SK-N-MC (cell line): ENCODE measurements around the gene PHF20.
"Not testable (repeated sequence)": the region's sequence is repeated elsewhere in the genome, so short reads cannot be mapped to it uniquely, and the experiment has no call there.

Experiments
- DNase-seq: peaks from one replicate; pipeline ENCODE4 v3.0.0-alpha.2; 2011; ENCODE audit warnings: low read depth, low spot score
- H3K27ac ChIP-seq: fragments of 200-600 bp; sonication (generic); 2 replicates; pipeline ENCODE4 v1.5.1; 2016; ENCODE audit warnings: mixed run types
- H3K36me3 ChIP-seq: fragments of 200-600 bp; sonication (generic); 2 replicates; pipeline ENCODE4 v1.6.1; 2017; ENCODE audit warnings: antibody characterized with exemption, low read length, mixed read lengths; ENCODE audit not compliant: insufficient read depth
- H3K4me3 ChIP-seq: fragments of 200-600 bp; sonication (generic); 2 replicates; pipeline ENCODE4 v1.5.1; 2016
- H3K9ac ChIP-seq: fragments of 200-600 bp; sonication (generic); 2 replicates; pipeline ENCODE4 v1.8.0; 2017; ENCODE audit warnings: mixed run types, mixed read lengths; ENCODE audit not compliant: insufficient read length
- H3K9me3 ChIP-seq: fragments of 200-600 bp; sonication (generic); 2 replicates; pipeline ENCODE4 v1.6.1; 2017; ENCODE audit warnings: low read depth, mild to moderate bottlenecking, antibody characterized with exemption, low read length, moderate library complexity, mixed read lengths
- EZH2 ChIP-seq: fragments of 200-600 bp; sonication (generic); IDR thresholded peaks from one replicate; pipeline ENCODE4 v1.6.1; 2017; ENCODE audit warnings: antibody characterized with exemption
- FOXP2 ChIP-seq: optimal IDR thresholded peaks from 2 replicates; pipeline ENCODE3; 2011; ENCODE audit warnings: mild to moderate bottlenecking, moderate library complexity; ENCODE audit not compliant: insufficient read depth; ENCODE audit errors: extremely low read length, control extremely low read depth
- POLR2AphosphoS5 ChIP-seq: IDR thresholded peaks from 2 replicates; pipeline ENCODE4 v1.6.1; 2012; ENCODE audit warnings: mild to moderate bottlenecking, low read depth, low read length, borderline replicate concordance

Gene PHF20

GRCh38 chr20:35771367-35771688, 487 bp upstream of the PHF20 start:
- TF ChIP-seq EZH2: no peak
- TF ChIP-seq POLR2AphosphoS5: no peak
- TF ChIP-seq FOXP2: no peak
- no peak overlapping the region for H3K9ac ChIP-seq

DNA sequence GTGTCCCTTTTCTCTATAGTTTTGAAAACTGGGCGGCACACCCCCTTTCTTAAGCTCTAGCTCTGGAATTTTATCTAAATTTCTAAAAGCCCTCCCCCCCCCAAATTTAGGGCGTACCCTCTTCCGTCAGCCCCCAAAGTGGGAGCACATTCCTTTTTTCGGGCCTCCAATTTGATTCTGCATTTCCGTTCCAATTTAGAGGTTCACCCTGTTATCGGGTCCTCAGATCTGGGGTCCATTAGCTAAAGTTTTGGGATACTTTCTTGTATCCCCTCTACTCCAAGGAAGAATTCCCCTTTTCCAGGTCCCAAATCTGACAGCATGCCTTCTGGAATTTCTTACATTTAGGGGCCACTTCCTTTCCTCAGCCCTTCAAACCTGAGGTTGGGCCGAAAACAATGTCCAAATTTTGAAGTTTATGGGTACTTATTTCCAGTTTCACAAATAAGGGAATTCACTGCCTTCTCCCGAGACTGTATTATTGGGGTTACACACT, 796 bp downstream of the PHF20 start:
- Histone ChIP-seq H3K9ac (peak overlapping the region; percentile 90), H3K27ac (peak overlapping the region; percentile 62; the same call in 1 of the 2 replicates)

More at GRCh38 chr20:35771367-35771688, 487 bp upstream of the PHF20 start:
- H3K27ac ChIP-seq: 0 out of 2 replicates have a peak overlapping the region, but pooled peaks have one; percentile 11
- H3K4me3 ChIP-seq: no peak overlapping the region; the same call in 1 of the 2 replicates
- H3K36me3 ChIP-seq: peaks cover 10% of the 10 kb centered on the region
- H3K9me3 ChIP-seq: no peaks in the 10 kb centered on the region
- no peak for DNase-seq

GRCh38 chr20:35773154-35773751, 1.4 kb downstream of the PHF20 start:
- peak overlapping the region; percentile 62; the same call in 1 of the 2 replicates for H3K27ac ChIP-seq
- H3K36me3 ChIP-seq: peaks cover 10% of the 10 kb centered on the region
- peak overlapping the region; percentile 90 for H3K9ac ChIP-seq
- TF ChIP-seq POLR2AphosphoS5 (no peak), EZH2 (no peak), FOXP2 (no peak)
- no peak for DNase-seq
- H3K4me3 ChIP-seq: peak overlapping the region; percentile 76
- H3K9me3 ChIP-seq: no peaks in the 10 kb centered on the region

More for the DNA sequence above, 796 bp downstream of the PHF20 start:
- no peak for DNase-seq
- peaks cover 10% of the 10 kb centered on the region for H3K36me3 ChIP-seq
- no peaks in the 10 kb centered on the region for H3K9me3 ChIP-seq
- H3K4me3 ChIP-seq: peak overlapping the region; percentile 76
- TF ChIP-seq EZH2 (no peak), POLR2AphosphoS5 (no peak), FOXP2 (no peak)

- no peak overlapping the region for H3K9ac ChIP-seq
- H3K4me3 ChIP-seq: no peak overlapping the region
- H3K27ac ChIP-seq: 0 out of 2 replicates have a peak overlapping the region, but pooled peaks have one; percentile 56
Observed at GRCh38 chr20:35774391-35774790, 2.6 kb downstream of the PHF20 start.

GRCh38 chr20:35776513-35777101, 4.8 kb downstream of the PHF20 start:
- no peak for TF ChIP-seq FOXP2
- no peak for TF ChIP-seq POLR2AphosphoS5
- no peak for TF ChIP-seq EZH2
- no peak overlapping the region for H3K4me3 ChIP-seq
- DNase-seq: no peak
- peak overlapping the region; percentile 35; the same call in 1 of the 2 replicates for H3K27ac ChIP-seq
- H3K9ac ChIP-seq: no peak overlapping the region
- H3K36me3 ChIP-seq: peaks cover 17% of the 10 kb centered on the region
- H3K9me3 ChIP-seq: no peaks in the 10 kb centered on the region

More at GRCh38 chr20:35774391-35774790, 2.6 kb downstream of the PHF20 start:
- no peak for DNase-seq
- no peaks in the 10 kb centered on the region for H3K9me3 ChIP-seq
- peaks cover 17% of the 10 kb centered on the region for H3K36me3 ChIP-seq
- no peak for TF ChIP-seq EZH2
- TF ChIP-seq FOXP2: no peak
- TF ChIP-seq POLR2AphosphoS5: no peak

DNA sequence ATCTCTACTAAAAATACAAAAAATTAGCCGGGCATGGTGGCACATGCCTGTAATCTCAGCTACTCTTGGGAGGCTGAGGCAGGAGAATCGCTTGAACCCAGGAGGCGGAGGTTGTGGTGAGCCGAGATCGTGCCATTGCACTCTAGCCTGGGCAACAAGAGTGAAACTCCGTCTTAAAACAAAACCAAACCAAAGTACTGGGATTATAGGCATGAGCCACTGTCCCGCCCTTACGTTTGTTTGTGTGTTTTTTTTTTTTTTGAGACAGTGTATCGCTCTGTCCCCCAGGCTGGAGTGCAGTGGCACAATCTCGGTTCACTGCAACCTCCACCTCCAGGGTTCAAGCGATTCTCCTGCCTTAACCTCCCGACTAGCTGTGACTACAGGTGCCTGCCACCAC, 12.0 kb downstream of the PHF20 start:
- not testable (repeated sequence) for H3K9ac ChIP-seq, H3K4me3 ChIP-seq, H3K9me3 ChIP-seq, DNase-seq, H3K27ac ChIP-seq
- peaks cover 22% of the 10 kb centered on the region for H3K36me3 ChIP-seq

DNA sequence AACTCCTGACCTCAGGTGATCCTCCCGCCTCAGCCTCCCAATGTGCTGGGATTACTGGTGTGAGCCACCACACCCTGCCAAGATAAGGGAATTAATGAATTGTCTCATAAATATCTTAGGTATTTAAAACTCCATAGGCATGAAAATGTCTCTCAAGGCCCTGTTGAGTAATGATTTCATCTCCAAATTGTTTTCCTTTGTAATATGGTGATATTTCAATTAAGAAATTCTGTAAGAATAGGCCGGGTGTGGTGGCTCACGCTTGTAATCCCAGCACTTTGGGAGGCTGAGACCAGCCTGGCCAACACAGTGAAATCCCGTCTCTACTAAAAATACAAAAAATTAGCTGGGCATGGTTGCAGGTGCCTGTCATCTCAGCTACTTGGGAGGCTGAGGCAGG, 13.7 kb downstream of the PHF20 start:
- not testable (repeated sequence) for H3K9me3 ChIP-seq, DNase-seq, H3K4me3 ChIP-seq, H3K9ac ChIP-seq, H3K27ac ChIP-seq
- peaks cover 16% of the 10 kb centered on the region for H3K36me3 ChIP-seq

- Histone ChIP-seq H3K36me3 (no peaks in the 10 kb centered on the region; the same call in 1 of the 2 replicates), H3K4me3 (no peak overlapping the region), H3K27ac (no peak overlapping the region), H3K9ac (no peak overlapping the region), H3K9me3 (no peaks in the 10 kb centered on the region)
- no peak for TF ChIP-seq POLR2AphosphoS5
- TF ChIP-seq EZH2: no peak
- no peak for TF ChIP-seq FOXP2
- no peak for DNase-seq
Observed at GRCh38 chr20:35788796-35789195, 17.0 kb downstream of the PHF20 start.

DNA sequence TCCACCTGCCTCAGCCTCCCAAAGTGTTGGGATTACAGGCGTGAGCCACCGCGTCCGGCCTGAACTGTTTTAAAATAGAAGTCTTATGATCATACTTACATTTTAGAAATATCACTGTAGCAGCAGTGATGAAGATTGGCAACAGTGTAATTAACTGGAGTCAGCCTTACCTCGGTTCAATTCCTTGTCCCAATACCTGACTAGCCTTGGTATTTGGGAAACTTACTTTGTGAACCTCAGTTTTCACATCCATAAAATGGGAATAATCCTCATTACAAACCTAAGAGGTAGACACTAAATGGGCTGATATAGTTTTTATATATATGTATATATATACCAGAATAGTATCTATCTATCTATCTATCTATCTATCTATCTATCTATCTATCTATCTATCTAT, 19.3 kb downstream of the PHF20 start:
- Histone ChIP-seq H3K4me3 (no peak overlapping the region), H3K9me3 (no peaks in the 10 kb centered on the region), H3K27ac (no peak overlapping the region), H3K9ac (no peak overlapping the region), H3K36me3 (no peaks in the 10 kb centered on the region; the same call in 1 of the 2 replicates)
- TF ChIP-seq POLR2AphosphoS5 (no peak), FOXP2 (no peak), EZH2 (no peak)
- DNase-seq: no peak

DNA sequence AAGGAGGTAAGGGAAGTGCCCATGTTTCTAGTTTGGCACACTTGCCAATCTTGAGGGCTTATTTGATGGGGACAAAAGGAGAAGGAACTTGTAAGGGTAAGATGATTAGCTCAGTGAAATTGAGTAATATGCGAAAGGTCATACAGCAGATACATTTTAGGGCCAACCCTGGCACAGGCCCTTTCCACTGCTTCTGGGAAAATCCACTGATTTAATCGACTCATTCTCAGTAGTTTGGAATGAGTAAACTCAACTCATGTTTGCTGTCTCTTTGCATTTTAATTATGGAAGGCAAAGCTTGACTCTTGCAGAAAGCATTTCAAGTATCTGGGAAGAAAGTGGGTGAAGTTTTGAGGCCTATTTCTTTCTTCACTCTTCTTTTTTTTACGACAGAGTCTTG, 20.0 kb downstream of the PHF20 start:
- Histone ChIP-seq H3K27ac (no peak overlapping the region), H3K9ac (no peak overlapping the region), H3K9me3 (no peaks in the 10 kb centered on the region), H3K36me3 (no peaks in the 10 kb centered on the region; the same call in 1 of the 2 replicates), H3K4me3 (no peak overlapping the region)
- DNase-seq: no peak
- no peak for TF ChIP-seq POLR2AphosphoS5
- TF ChIP-seq FOXP2: no peak
- no peak for TF ChIP-seq EZH2
